Omental fat pad (tissue), 4 donors: ENCODE measurements around the gene TIE1. TPM values are rescaled to one million over a fixed set of nuclear protein-coding genes. Genes with fewer than 3 reads are reported as not detected.

Source experiments
- ATAC-seq: fragments of 150-250 bp; one replicate; pipeline ENCODE4 v1.9.1; 2016; ENCODE audit warnings: mild to moderate bottlenecking, moderate library complexity; ENCODE audit not compliant: low FRiP score
- DNase-seq: peaks from one replicate; pipeline ENCODE4 v3.0.0-alpha.2; 2019; ENCODE audit warnings: low spot score
- total RNA-seq, 4 donors: library from RNA; depleted of rRNA; stranded (reverse); fragments of >200 nt; gene quantifications; one replicate each; pipeline ENCODE4 v1.1.0, GENCODE V29; 2016
- TF ChIP-seq, protein P1 (sequence below), 3 donors: fragments of 450-650 bp; IDR thresholded peaks; one replicate each; pipeline ENCODE4 v1.5.1; 2016 to 2017; ENCODE audit warnings: antibody characterized with exemption in 3 of 3, mild to moderate bottlenecking in 3 of 3, moderate library complexity in 2 of 3

The TIE1 gene
- total RNA-seq, 4 donors from 2014 or later: 15.2 to 156 (median 44.6) TPM

DNA sequence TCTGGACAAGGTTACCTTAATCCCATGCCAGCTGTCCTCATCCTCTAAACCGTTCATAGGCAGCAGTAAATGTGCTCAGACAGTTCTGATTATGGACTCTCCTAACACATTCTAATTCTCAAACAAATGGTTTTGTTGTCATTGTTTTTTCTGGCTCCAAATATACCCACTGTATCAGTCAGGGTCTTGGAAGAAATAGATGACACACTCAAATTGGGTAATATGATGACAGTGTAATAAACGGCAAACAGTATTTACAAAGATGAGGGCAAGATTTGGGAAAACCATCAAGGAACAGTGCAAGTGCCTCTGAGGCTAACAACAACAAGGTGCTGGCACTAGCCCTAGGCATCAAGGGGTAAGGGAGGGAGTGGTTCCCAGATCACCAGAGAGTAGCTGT is 53.7 kb downstream of the TIE1 start:
- TF ChIP-seq, protein P1, sequence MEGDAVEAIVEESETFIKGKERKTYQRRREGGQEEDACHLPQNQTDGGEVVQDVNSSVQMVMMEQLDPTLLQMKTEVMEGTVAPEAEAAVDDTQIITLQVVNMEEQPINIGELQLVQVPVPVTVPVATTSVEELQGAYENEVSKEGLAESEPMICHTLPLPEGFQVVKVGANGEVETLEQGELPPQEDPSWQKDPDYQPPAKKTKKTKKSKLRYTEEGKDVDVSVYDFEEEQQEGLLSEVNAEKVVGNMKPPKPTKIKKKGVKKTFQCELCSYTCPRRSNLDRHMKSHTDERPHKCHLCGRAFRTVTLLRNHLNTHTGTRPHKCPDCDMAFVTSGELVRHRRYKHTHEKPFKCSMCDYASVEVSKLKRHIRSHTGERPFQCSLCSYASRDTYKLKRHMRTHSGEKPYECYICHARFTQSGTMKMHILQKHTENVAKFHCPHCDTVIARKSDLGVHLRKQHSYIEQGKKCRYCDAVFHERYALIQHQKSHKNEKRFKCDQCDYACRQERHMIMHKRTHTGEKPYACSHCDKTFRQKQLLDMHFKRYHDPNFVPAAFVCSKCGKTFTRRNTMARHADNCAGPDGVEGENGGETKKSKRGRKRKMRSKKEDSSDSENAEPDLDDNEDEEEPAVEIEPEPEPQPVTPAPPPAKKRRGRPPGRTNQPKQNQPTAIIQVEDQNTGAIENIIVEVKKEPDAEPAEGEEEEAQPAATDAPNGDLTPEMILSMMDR (IDR thresholded peaks at IDR 0.05): no peak
- no peak for ATAC-seq
- DNase-seq: no peak

DNA sequence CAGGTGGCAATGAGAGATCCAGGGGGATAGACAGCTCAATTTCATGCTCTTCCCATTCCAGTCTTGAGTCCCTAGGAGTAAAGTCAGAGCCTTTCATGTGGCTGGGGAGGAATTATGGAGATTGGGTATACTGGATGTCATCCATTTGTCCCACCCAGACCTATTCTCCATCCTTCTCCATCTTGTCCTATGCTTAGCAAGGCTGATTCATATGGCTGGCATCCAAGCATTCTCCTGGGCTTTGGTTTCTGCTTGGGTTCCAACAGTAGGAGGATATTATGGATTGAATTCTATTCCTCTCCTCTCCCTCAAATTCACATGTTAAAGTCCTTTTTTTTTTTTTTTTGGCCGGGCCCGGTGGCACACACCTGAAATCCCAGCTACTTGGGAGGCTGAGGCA is 54.2 kb downstream of the TIE1 start:
- ATAC-seq (no peak), DNase-seq (no peak)
- TF ChIP-seq, protein P1 (IDR thresholded peaks at IDR 0.05): no peak

DNA sequence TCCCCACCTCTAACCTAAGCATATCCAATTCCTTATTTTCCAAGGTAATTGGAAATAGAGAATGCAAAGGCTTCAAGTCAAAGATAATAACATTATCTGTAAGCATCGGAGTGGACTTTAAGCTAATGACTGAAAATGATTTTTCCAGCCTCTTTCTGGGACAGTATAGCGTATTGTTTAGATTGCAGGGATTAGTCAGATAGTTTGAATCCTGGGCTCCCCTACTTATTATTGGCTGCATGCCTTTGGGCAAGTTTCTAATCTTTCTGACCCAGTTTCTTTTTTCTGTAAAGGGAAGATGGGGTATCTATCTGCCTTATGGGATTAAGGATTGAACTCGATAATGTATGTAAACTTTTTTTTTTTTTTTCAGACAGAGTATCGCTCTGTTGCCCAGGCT is 56.5 kb downstream of the TIE1 start:
- DNase-seq (no peak), ATAC-seq (no peak)
- TF ChIP-seq, protein P1 (IDR thresholded peaks at IDR 0.05): no peak

DNA sequence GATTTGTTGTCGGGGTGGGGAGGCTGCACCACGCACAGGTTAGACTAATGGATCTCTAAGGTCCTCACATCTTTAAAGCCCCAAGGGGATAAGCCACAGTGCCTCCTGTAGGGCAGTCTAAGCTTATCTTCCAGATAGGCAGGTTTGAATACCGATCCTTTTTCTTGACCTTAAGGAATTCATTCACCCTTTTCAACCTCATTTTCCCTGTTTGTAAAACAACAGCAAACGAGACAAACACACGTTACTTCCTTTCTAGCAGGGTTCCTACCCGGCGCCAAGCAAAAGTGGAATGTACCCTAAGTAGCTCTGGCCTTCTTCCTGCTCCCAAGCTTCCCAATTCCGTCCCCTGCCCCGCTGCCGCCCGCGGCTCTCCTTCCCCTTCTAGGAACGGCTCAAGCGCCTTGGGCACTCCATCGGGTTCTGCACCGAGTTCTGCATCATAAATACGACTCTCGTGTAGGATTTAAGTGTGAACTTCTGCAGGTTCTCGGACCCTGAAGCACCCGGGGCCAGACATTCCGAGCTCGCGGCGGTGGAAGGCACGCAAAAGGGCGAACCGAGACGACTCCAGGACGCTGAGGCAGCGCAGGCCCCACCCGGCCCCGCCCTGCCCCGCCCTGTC is 57.5 kb downstream of the TIE1 start:
- no peak for DNase-seq
- ATAC-seq: peak; percentile 39
- TF ChIP-seq, protein P1 (IDR thresholded peaks at IDR 0.05): no peak

DNA sequence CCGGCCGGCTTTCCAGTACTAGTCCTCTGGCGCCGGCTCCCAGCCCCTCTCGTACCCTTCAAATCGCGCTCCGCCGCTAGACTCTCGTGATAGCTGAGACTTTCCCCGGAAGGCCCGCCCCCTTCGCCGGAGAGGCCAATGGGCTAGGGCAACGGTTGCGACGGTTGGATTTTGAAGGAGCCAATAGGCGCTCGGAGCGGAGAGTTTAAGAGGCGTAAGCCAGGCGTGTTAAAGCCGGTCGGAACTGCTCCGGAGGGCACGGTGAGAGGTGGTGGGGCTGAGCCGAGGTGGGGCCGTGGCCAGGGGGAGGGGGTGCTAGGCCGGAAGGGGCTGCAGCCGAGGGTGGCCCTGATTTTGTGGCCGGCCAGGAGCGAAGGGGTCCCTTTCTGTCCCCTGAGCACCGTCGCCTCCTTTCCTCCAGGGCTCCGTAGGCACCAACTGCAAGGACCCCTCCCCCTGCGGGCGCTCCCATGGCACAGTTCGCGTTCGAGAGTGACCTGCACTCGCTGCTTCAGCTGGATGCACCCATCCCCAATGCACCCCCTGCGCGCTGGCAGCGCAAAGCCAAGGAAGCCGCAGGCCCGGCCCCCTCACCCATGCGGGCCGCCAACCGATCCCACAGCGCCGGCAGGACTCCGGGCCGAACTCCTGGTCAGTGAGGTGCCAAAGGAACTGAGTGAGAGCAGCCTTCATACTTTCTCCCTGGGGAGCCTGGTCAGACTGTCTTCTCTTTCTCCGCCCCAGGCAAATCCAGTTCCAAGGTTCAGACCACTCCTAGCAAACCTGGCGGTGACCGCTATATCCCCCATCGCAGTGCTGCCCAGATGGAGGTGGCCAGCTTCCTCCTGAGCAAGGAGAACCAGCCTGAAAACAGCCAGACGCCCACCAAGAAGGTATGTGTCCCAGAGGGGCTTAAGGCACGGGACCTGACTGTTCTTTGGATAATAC is 58.2 kb downstream of the TIE1 start, which contains the start of gene CDC20:
CDC20 (plus strand) TSS at position 236 of the 948 bp plus-strand sequence; CDS start at position 471, 235 bp downstream.
- ATAC-seq (peak; percentile 98), DNase-seq (peak; percentile 99)
- TF ChIP-seq, protein P1 (IDR thresholded peaks at IDR 0.05): no peak

DNA sequence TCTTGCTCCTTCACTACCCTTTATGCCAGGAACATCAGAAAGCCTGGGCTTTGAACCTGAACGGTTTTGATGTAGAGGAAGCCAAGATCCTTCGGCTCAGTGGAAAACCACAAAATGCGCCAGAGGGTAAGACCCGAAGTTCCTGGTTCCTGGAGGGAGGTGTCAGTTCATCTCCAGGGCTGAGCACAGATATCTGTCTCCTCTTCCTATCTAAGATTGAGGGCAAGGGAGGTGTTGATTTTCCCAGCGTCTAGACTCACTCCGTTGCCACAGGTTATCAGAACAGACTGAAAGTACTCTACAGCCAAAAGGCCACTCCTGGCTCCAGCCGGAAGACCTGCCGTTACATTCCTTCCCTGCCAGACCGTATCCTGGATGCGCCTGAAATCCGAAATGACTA is 58.9 kb downstream of the TIE1 start:
- DNase-seq: no peak
- ATAC-seq: no peak
- TF ChIP-seq, protein P1 (IDR thresholded peaks at IDR 0.05): no peak
